HCT116 (cell line): Measurements from ENCODE around the gene AKT1.

Source experiments
- CTCF ChIP-seq, 3 experiments: fragments of 200-600 bp in 1 of 3; sonication (generic) in 1 of 3; IDR thresholded peaks in 2 of 3; conservative IDR thresholded peaks in 1 of 3; 2 replicates each; pipeline ENCODE4 v1.5.1; 2012 to 2017; ENCODE audit warnings: low read depth in 2 of 3, low read length in 2 of 3, antibody characterized with exemption in 1 of 3, borderline replicate concordance in 1 of 3, control low read depth in 1 of 3, mild to moderate bottlenecking in 1 of 3, mixed read lengths in 1 of 3, mixed run types in 1 of 3, moderate library complexity in 1 of 3; ENCODE audit not compliant: insufficient read depth in 1 of 3
- POLR2A ChIP-seq: IDR thresholded peaks from 2 replicates; pipeline ENCODE4 v1.7.0; 2011; ENCODE audit warnings: borderline replicate concordance; ENCODE audit not compliant: insufficient read depth, insufficient read length; ENCODE audit errors: extremely low read depth
- POLR2AphosphoS5 ChIP-seq: IDR thresholded peaks from 2 replicates; pipeline ENCODE4 v1.6.1; 2011; ENCODE audit warnings: mild to moderate bottlenecking, low read depth, low read length, moderate library complexity
- YY1 ChIP-seq: IDR thresholded peaks from 2 replicates; pipeline ENCODE4 v1.6.1; 2011; ENCODE audit warnings: low read length, low read depth, moderate library complexity, mild to moderate bottlenecking; ENCODE audit not compliant: insufficient replicate concordance; ENCODE audit errors: extremely low read depth

GRCh38 chr14:104756477-104757237 lies 38.9 kb downstream of the AKT1 start:
- no peak for TF ChIP-seq POLR2AphosphoS5
- TF ChIP-seq CTCF (IDR thresholded peaks at IDR 0.05 in 2 of 3, conservative IDR thresholded peaks at IDR 0.05 in 1 of 3; ENCODE audit: borderline replicate concordance in 1 of 3, insufficient read depth in 1 of 3, low read depth in 2 of 3, low read length in 2 of 3) = no peak
- no peak for TF ChIP-seq POLR2A
- no peak for TF ChIP-seq YY1
